ENCODE results near the gene CPXM1.
"Not testable (repeated sequence)": the region's sequence is repeated elsewhere in the genome, so short reads cannot be mapped to it uniquely, and the experiment has no call there.

CPXM1 gene

GRCh38 chr20:2836035-2836434 lies 35.6 kb upstream of the CPXM1 start:
- Histone ChIP-seq H2AFZ (ENCODE audit: low read depth, low read length) (no peak overlapping the region), H3K4me3 (ENCODE audit: low read length) (no peak overlapping the region), H3K27me3 (ENCODE audit: insufficient read depth, low read length) (no peaks in the 10 kb centered on the region), H3K4me1 (ENCODE audit: insufficient read depth, low read length) (peaks cover 15% of the 10 kb centered on the region), H3K36me3 (ENCODE audit: insufficient read depth, low read length) (peaks cover 5% of the 10 kb centered on the region), H3K9me3 (ENCODE audit: low read length) (no peaks in the 10 kb centered on the region)

DNA sequence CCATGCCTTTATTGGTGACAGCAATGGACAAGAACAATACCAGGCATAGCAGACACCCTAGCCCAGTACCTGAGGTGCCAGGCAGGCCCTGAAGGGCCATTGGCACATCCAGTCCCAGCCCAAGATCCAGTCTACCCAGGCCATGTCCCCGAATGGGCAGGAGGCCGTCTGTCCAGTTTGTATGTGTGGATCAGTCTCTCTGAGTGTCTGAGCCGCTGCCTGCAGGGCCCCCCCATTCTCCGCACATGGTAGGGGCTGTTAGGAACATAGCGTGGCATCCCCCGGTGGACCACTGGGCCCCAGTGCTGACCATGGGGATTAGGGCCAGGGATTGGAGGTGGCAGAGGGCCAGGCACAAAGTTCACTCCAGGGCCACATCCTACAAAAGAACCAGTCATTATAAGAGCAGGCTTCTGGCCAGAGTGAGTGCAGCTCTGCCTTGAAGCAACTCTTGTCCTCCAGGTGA lies 34.9 kb upstream of the CPXM1 start:
- Histone ChIP-seq H3K4me3 (ENCODE audit: low read length) (no peak overlapping the region), H3K36me3 (ENCODE audit: insufficient read depth, low read length) (peaks cover 5% of the 10 kb centered on the region), H3K9me3 (ENCODE audit: low read length) (no peaks in the 10 kb centered on the region), H2AFZ (ENCODE audit: low read depth, low read length) (no peak overlapping the region), H3K4me1 (ENCODE audit: insufficient read depth, low read length) (peaks cover 15% of the 10 kb centered on the region), H3K27me3 (ENCODE audit: insufficient read depth, low read length) (no peaks in the 10 kb centered on the region)

- H3K27me3 ChIP-seq (ENCODE audit: insufficient read depth, low read length), result no peaks in the 10 kb centered on the region
Measured at GRCh38 chr20:2834401-2835110, 34.1 kb upstream of the CPXM1 start.

GRCh38 chr20:2833761-2834160 lies 33.3 kb upstream of the CPXM1 start:
- H3K9me3 ChIP-seq (ENCODE audit: low read length), result no peaks in the 10 kb centered on the region
- H3K4me3 ChIP-seq (ENCODE audit: low read length), result no peak overlapping the region
- no peaks in the 10 kb centered on the region for H3K27me3 ChIP-seq (ENCODE audit: insufficient read depth, low read length)
- H3K36me3 ChIP-seq (ENCODE audit: insufficient read depth, low read length), result peaks cover 5% of the 10 kb centered on the region
- H3K4me1 ChIP-seq (ENCODE audit: insufficient read depth, low read length), result peaks cover 9% of the 10 kb centered on the region
- H2AFZ ChIP-seq (ENCODE audit: low read depth, low read length), result no peak overlapping the region

More at GRCh38 chr20:2834401-2835110, 34.1 kb upstream of the CPXM1 start:
- H3K4me1 ChIP-seq (ENCODE audit: insufficient read depth, low read length), result peaks cover 9% of the 10 kb centered on the region
- no peak overlapping the region for H3K4me3 ChIP-seq (ENCODE audit: low read length)
- no peak overlapping the region for H2AFZ ChIP-seq (ENCODE audit: low read depth, low read length)
- no peaks in the 10 kb centered on the region for H3K9me3 ChIP-seq (ENCODE audit: low read length)
- H3K36me3 ChIP-seq (ENCODE audit: insufficient read depth, low read length), result peaks cover 5% of the 10 kb centered on the region

- not testable (repeated sequence) for H3K9me3 ChIP-seq (ENCODE audit: low read length); H2AFZ ChIP-seq (ENCODE audit: low read depth, low read length); H3K4me3 ChIP-seq (ENCODE audit: low read length); H3K27me3 ChIP-seq (ENCODE audit: insufficient read depth, low read length); H3K4me1 ChIP-seq (ENCODE audit: insufficient read depth, low read length); H3K36me3 ChIP-seq (ENCODE audit: insufficient read depth, low read length)
Measured at GRCh38 chr20:2831206-2831605, 30.8 kb upstream of the CPXM1 start.

GRCh38 chr20:2829376-2829775 lies 28.9 kb upstream of the CPXM1 start:
- no peaks in the 10 kb centered on the region for H3K36me3 ChIP-seq (ENCODE audit: insufficient read depth, low read length)
- H3K4me3 ChIP-seq (ENCODE audit: low read length), result no peak overlapping the region
- no peaks in the 10 kb centered on the region for H3K9me3 ChIP-seq (ENCODE audit: low read length)
- H2AFZ ChIP-seq (ENCODE audit: low read depth, low read length), result no peak overlapping the region
- H3K27me3 ChIP-seq (ENCODE audit: insufficient read depth, low read length), result peaks cover 3% of the 10 kb centered on the region
- no peaks in the 10 kb centered on the region for H3K4me1 ChIP-seq (ENCODE audit: insufficient read depth, low read length)

- H3K27me3 ChIP-seq (ENCODE audit: insufficient read depth, low read length), result peaks cover 7% of the 10 kb centered on the region
- H2AFZ ChIP-seq (ENCODE audit: low read depth, low read length), result no peak overlapping the region
- H3K9me3 ChIP-seq (ENCODE audit: low read length), result no peaks in the 10 kb centered on the region
- H3K36me3 ChIP-seq (ENCODE audit: insufficient read depth, low read length), result no peaks in the 10 kb centered on the region
- no peaks in the 10 kb centered on the region for H3K4me1 ChIP-seq (ENCODE audit: insufficient read depth, low read length)
- no peak overlapping the region for H3K4me3 ChIP-seq (ENCODE audit: low read length)
Measured at GRCh38 chr20:2826655-2827054, 26.2 kb upstream of the CPXM1 start.

DNA sequence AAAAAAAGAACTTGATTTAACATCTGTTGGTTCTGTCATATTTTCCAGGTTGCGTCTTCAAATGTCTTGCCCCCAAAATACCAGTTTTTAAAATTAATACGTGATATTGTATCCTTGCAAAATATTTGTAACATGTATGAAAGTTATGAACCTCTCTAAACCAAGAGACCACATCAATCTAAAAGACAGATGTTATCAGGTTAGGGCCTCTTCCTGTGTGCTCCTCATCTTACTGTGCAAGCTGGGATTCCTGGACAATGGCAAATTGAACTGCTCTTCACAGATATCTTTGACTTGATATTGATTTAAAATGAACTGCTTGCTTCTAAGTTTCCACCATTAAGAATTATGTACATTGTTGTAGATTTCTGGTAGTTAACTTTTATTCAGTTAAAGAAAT lies 25.3 kb upstream of the CPXM1 start:
- Histone ChIP-seq H2AFZ (ENCODE audit: low read depth, low read length) (no peak overlapping the region), H3K4me1 (ENCODE audit: insufficient read depth, low read length) (no peaks in the 10 kb centered on the region), H3K9me3 (ENCODE audit: low read length) (peaks cover 2% of the 10 kb centered on the region), H3K4me3 (ENCODE audit: low read length) (no peak overlapping the region), H3K27me3 (ENCODE audit: insufficient read depth, low read length) (peaks cover 15% of the 10 kb centered on the region), H3K36me3 (ENCODE audit: insufficient read depth, low read length) (no peaks in the 10 kb centered on the region)

DNA sequence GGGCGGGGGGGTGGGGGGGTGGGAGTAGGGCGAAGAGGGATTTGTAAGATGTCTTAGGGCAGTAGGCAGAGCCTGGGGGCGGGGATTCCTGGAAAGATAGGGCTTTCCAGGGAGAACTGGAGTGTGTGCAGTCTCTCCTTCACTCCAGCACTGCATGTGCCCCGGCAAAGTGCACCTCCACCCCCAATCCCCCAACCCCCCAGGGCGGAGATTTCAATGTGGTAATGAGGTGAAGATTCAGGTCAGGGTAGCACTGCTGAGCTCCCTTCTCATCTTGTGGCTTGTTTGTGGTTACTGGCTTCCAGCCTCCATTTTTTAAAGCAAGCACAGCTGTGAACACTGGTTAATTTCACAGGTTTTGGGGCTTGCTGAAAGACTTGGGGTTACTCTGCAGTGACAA lies 21.6 kb upstream of the CPXM1 start:
- Histone ChIP-seq H2AFZ (ENCODE audit: low read depth, low read length) (no peak overlapping the region), H3K27me3 (ENCODE audit: insufficient read depth, low read length) (peaks cover 35% of the 10 kb centered on the region), H3K4me1 (ENCODE audit: insufficient read depth, low read length) (no peaks in the 10 kb centered on the region), H3K36me3 (ENCODE audit: insufficient read depth, low read length) (no peaks in the 10 kb centered on the region), H3K4me3 (ENCODE audit: low read length) (no peak overlapping the region), H3K9me3 (ENCODE audit: low read length) (peaks cover 2% of the 10 kb centered on the region)

DNA sequence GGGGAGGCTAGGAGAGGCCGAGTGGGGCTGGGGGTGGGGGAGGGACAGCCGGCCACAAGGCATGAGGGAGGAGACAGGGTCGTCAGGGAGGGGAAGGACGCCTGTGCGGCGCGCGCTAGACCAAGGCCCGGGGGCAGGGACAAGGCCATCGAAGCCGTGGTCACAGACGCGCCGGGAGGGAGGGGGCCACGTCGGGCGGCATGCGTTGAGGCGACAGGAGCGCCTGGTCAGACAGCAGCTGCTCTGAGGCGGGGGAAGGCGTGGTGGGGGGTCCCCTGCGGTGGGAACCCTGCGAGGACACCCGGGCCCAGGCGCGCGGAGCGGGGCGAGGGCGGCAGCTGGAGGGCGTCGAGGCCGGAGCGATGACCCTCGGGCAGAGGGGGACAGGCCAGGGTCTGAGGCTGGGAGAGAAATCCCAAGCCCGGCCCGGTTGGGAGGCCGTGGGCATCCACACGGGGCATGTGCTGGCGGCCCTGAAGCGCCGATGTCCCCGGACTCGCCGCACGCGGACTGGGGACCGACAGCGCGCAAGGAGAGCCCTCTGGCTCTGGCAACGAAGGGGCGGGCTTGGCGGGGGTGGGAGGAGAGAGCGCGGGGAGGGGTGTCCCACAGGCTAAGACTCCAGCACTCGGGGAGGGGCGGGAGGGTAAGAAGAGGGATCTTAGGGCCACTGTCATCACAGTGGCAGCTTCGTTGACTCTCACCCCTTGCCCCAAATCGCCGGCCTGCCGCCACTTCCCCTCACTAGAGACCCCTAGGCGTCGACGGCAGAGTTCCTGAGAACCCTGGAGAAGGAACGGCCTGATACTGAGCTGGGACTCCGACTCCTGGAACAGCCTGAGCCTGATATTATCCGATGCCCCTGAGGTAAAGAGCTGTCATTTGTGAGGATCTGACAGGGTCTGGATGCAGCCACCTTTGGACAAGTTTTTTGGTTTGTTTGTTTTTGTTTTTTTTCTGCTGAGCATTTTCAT lies 20.8 kb upstream of the CPXM1 start:
- H3K4me3 ChIP-seq (ENCODE audit: low read length), result no peak overlapping the region

GRCh38 chr20:2820084-2820895 lies 19.9 kb upstream of the CPXM1 start:
- H3K27me3 ChIP-seq (ENCODE audit: insufficient read depth, low read length), result peaks cover 34% of the 10 kb centered on the region
- peaks cover 2% of the 10 kb centered on the region for H3K9me3 ChIP-seq (ENCODE audit: low read length)
- H3K36me3 ChIP-seq (ENCODE audit: insufficient read depth, low read length), result no peaks in the 10 kb centered on the region
- no peak overlapping the region for H3K4me3 ChIP-seq (ENCODE audit: low read length)
- no peaks in the 10 kb centered on the region for H3K4me1 ChIP-seq (ENCODE audit: insufficient read depth, low read length)
- no peak overlapping the region for H2AFZ ChIP-seq (ENCODE audit: low read depth, low read length)

More for the DNA sequence above, 20.8 kb upstream of the CPXM1 start:
- peaks cover 2% of the 10 kb centered on the region for H3K9me3 ChIP-seq (ENCODE audit: low read length)
- H3K4me1 ChIP-seq (ENCODE audit: insufficient read depth, low read length), result no peaks in the 10 kb centered on the region
- no peak overlapping the region for H2AFZ ChIP-seq (ENCODE audit: low read depth, low read length)
- H3K27me3 ChIP-seq (ENCODE audit: insufficient read depth, low read length), result peaks cover 35% of the 10 kb centered on the region
- H3K36me3 ChIP-seq (ENCODE audit: insufficient read depth, low read length), result no peaks in the 10 kb centered on the region

- peaks cover 2% of the 10 kb centered on the region for H3K9me3 ChIP-seq (ENCODE audit: low read length)
- H3K4me1 ChIP-seq (ENCODE audit: insufficient read depth, low read length), result no peaks in the 10 kb centered on the region
- H2AFZ ChIP-seq (ENCODE audit: low read depth, low read length), result no peak overlapping the region
- peaks cover 34% of the 10 kb centered on the region for H3K27me3 ChIP-seq (ENCODE audit: insufficient read depth, low read length)
- H3K4me3 ChIP-seq (ENCODE audit: low read length), result no peak overlapping the region
- H3K36me3 ChIP-seq (ENCODE audit: insufficient read depth, low read length), result no peaks in the 10 kb centered on the region
Measured at GRCh38 chr20:2817891-2818595, 17.6 kb upstream of the CPXM1 start.
